T follicular helper cell (primary cell): ENCODE data around the gene AMPD1.

ENCODE experiments used
- DNase-seq: peaks from one replicate; pipeline ENCODE4 v3.0.0-alpha.2; 2020; ENCODE audit warnings: low read depth

The AMPD1 gene

GRCh38 chr1:114700036-114700600, 4.8 kb upstream of the AMPD1 start:
- DNase-seq: no peak

- no peak for DNase-seq
Measured at GRCh38 chr1:114696810-114697209, 1.5 kb upstream of the AMPD1 start.

- no peak for DNase-seq
Measured at GRCh38 chr1:114694540-114695310, 621 bp downstream of the AMPD1 start.

- DNase-seq: no peak
Measured at GRCh38 chr1:114692947-114693346, 2.4 kb downstream of the AMPD1 start.

DNA sequence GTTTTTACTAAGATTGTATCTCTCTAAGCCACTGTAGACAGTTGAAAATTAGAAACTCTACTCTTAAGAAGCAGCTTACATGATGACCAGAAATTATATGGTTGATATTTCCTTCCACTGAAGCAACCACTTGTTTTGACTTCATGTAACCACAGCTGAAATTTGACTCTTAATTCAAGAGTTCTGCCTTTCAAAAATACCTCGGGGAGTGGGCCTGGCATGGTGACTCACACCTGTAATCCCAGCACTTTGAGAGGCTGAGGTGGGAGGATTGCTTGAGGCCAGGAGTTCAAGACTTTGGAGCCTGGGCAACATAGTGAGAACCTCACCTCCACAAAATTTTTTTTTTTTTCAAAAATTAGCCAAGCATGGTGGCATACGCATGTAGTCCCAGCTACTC, 4.3 kb downstream of the AMPD1 start:
- no peak for DNase-seq

- DNase-seq: no peak
Measured at GRCh38 chr1:114690148-114690547, 5.2 kb downstream of the AMPD1 start.

DNA sequence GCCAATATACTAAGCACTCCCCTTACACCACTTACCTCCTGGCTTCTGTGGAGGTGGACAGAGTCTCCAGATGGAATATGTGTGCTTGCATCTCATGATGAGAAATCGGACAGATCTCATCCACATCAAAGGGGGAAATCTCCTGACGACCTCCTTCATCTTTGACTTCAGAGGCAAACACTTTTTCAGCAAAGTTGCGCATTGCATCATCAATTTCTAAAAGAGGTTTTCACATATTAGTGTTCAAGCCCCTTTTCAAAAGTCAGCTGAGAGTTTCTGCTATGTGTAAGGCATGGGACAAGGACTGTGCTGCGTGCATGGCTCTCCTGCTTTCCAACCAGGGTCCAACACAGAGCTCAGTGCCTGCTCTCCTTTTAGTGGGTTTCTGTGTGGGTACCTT, 6.8 kb downstream of the AMPD1 start:
- DNase-seq: no peak

DNA sequence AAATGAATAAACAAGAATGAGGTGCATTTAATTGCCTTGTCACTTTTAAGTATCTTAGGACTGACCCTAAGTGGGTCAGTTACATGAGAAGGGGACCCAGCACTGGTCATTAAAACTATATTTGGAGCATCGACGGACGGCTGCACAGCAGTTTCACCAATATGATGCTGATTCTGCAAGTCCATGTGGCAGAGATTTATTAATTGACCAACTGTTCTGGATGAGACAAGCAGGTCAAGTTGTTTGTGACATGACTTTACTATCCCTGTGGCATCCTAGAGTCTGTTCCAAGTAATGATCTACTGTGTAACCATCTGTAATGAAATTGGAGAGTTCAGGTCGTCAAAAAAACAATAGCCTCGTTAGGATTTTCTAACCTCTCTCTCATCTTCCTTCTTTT, 9.5 kb downstream of the AMPD1 start:
- DNase-seq: no peak

- DNase-seq: no peak
Measured at GRCh38 chr1:114677691-114678090, 17.7 kb downstream of the AMPD1 start.

DNA sequence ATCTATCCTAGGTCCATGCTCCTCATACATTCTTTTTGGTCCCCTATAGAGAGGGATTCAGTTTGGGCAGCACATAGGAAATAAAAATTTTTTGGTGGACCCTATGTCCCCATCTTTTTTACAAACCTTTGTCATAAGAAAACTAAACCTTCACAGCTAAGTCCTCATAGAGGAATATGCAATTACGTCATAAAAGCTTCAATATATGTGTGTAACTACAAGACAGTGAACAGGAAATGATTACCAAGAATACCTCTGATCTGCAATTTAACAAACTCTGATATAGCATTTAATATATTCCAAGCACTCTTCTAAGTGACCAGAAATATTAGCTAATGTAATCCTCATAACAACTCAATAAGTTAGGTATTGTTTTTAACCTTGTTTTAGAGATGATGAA, 19.2 kb downstream of the AMPD1 start:
- DNase-seq: no peak

DNA sequence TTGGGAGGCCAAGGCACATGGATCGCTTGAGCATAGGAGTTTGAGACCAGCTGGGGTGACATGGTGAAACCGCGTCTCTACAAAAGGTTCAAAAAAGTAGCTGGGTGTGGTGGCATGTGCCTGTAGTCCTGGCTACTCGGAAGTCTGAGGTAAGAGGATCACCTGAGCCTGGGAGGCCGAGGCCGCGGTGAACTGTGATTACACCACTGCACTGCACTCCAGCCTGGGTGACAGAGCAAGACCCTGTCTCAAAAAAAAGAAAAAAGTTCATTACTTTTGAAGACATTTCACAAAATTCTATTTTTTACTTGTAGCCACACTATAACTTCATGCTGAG, 23.4 kb downstream of the AMPD1 start:
- DNase-seq: no peak

DNA sequence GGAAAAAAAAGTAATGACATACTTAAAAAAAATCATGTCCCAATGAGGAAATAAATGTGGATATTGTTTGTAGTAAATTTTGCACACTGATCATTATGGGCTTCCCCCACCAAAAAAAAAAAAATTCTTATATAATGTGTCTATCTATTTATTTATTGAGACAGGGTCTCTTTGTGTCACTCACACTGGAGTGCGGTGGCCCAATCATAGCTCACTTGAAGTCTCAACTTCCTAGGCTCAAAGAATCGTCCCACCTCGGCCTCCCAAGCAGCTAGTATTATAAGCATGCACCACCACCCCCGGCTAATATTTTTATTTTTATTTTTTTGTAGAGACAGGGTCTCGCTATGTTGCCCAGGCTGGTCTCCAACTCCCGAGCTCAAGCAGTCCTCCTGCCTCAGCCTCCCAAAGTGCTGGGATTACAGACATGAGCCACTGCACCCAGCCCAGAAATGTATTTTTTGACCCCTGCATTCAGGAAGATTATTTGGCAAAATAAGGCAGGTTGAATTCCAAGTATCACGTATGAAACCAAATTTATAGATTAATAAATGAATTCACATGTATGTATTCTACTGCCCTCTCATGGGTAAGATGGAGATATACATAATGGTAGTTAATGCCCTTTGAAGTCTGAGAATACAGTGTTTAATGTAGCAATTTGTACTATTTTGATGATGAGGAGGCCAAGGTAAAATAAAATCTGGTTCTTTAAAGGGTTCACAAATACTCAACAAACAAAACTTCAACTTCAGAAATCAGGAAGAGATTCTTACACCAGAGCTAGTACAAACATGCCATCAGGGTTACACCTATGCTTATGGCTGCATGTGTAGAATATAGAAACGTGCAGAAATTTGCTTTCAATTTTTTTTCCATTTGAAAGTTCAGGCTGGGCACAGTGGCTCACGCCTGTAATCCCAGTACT, 24.1 kb downstream of the AMPD1 start:
- DNase-seq: no peak

DNA sequence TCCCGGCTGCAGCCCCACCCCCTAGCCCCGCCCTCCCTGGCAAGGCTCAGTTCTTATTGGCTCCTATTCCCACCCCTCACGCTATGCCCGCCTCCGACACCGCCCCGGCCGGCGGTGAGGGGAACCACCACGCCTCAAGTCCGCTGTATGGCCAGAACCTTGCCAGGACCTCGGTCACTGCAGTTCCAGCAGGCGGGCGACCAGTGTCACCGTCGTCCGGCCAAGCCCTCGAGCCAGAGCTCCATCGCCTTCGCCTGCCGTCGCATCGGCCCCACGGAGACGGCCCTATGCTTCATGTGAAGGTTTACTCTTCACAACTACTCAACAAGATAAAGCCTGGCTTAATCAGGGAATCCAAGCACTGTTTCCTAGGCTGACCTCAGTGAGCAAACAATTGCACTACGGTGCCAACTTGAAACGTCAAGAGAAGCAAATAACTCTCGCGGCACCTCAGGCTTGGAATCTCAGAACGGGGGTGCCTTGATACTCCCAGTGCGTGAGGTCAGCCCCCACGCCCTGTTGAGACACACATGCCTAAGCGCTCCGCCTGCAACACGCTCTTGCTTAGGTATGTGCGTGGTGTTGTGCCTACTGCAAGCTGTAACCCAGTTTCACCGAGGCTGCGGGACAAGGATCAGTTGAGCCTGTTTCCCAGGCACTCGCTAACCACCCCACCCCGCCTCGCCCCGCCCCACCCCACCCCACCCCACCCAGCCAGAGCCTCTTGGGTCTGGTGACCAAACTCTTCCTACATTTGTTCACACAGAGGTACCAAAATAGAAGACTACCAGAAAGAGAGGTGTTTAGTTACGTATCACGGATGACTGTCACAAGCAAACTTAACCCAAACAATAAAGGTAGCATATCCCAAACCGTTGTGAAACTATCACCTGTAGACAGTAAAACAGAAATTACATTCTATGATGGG, 25.0 kb downstream of the AMPD1 start:
- DNase-seq: peak; percentile 82

- DNase-seq: no peak
Measured at GRCh38 chr1:114669562-114670082, 25.7 kb downstream of the AMPD1 start, which contains the start of gene DENND2C. Gene DENND2C (minus strand): TSS chr1:114670049. CDS start chr1:114625984, 44,065 bp downstream.

- no peak for DNase-seq
Measured at GRCh38 chr1:114668784-114669561, 26.4 kb downstream of the AMPD1 start.

- no peak for DNase-seq
Measured at GRCh38 chr1:114668373-114668772, 27.0 kb downstream of the AMPD1 start.

GRCh38 chr1:114666954-114667353, 28.4 kb downstream of the AMPD1 start:
- no peak for DNase-seq

GRCh38 chr1:114660238-114660637, 35.1 kb downstream of the AMPD1 start:
- no peak for DNase-seq

GRCh38 chr1:114651893-114652292, 43.5 kb downstream of the AMPD1 start:
- DNase-seq: no peak

DNA sequence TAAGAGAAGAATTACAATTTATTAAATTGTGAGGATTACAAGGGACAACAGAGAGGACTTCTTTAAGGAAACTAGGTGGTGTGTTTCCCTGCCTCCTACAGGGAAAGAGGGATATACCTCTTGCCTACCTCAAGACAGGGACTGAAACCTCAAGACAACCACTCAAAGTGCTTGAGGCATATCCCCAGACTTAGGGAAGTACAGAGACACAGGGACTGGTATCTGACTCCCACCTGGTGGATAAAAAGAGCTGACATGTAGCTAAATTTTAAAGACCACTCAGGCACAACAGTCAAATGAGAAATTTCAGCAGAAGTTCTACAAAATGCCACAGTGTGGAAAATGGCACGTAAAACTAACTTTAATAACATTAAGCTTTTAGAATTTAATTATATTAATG, 46.8 kb downstream of the AMPD1 start:
- DNase-seq: no peak

- DNase-seq: no peak
Measured at GRCh38 chr1:114641377-114641776, 54.0 kb downstream of the AMPD1 start.
